Caco-2 (cell line): ENCODE measurements around the gene DNAJB13. TPM values are rescaled to one million over a fixed set of nuclear protein-coding genes. Genes with fewer than 3 reads are reported as not detected.
A peak's percentile ranks its signal among the peaks of the same experiment; 100 is the strongest.

Experiments
- BruUV-seq: library from RNA; stranded (reverse); fragments of 400-500 nt; replicated peaks from 2 replicates; lab custom pipeline; 2021; lab: Mats Ljungman, UMichigan
- CTCF ChIA-PET: fragments of 300-600 bp; sonication (Branson Sonifier 250); formaldehyde crosslinking; loops from one replicate; lab custom pipeline; 2022; ENCODE audit warnings: antibody characterized with exemption; lab: Charles Lee
- POLR2A ChIA-PET: fragments of 300-600 bp; sonication (Branson Sonifier 250); formaldehyde crosslinking; loops from one replicate; lab custom pipeline; 2022; ENCODE audit warnings: antibody characterized with exemption; lab: Charles Lee
- DNase-seq, 2 experiments: peaks; one replicate each; pipeline versions ENCODE4 v3.0.0 to v3.0.0-alpha.2; 2020 to 2022
- H3K27me3 ChIP-seq: replicated peaks from 2 replicates; pipeline ENCODE4 v1.6.0; 2011; ENCODE audit warnings: low read length; ENCODE audit not compliant: control insufficient read depth, insufficient read depth
- H3K36me3 ChIP-seq: 2 replicates; pipeline ENCODE4 v1.5.1; 2011; ENCODE audit warnings: low read length; ENCODE audit not compliant: control insufficient read depth, insufficient read depth
- H3K4me1 ChIP-seq: fragments of 250-450 bp; sonication (Bioruptor Pico); 2 replicates; pipeline ENCODE4 v1.5.1; 2020; ENCODE audit warnings: mild to moderate bottlenecking
- H3K4me3 ChIP-seq: 2 replicates; pipeline ENCODE4 v1.5.1; 2011; ENCODE audit warnings: low read depth, mild to moderate bottlenecking, control low read depth, low read length
- H3K9me3 ChIP-seq: fragments of 250-450 bp; sonication (Bioruptor Pico); 2 replicates; pipeline ENCODE4 v1.5.1; 2020; ENCODE audit warnings: mild to moderate bottlenecking, moderate library complexity
- H3K27ac Mint-ChIP-seq: one replicate; pipeline ENCODE4 v1.8.0; 2022; ENCODE audit warnings: mixed read lengths; ENCODE audit not compliant: unreplicated experiment
- H3K27me3 Mint-ChIP-seq: one replicate; pipeline ENCODE4 v1.8.0; 2022; ENCODE audit warnings: mixed read lengths; ENCODE audit not compliant: insufficient read depth, unreplicated experiment
- H3K36me3 Mint-ChIP-seq: one replicate; pipeline ENCODE4 v1.8.0; 2022; ENCODE audit warnings: mild to moderate bottlenecking, mixed read lengths; ENCODE audit not compliant: insufficient read depth, unreplicated experiment
- H3K4me1 Mint-ChIP-seq: one replicate; pipeline ENCODE4 v1.8.0; 2022; ENCODE audit warnings: low read depth, mixed read lengths; ENCODE audit not compliant: unreplicated experiment
- H3K4me3 Mint-ChIP-seq: one replicate; pipeline ENCODE4 v1.8.0; 2022; ENCODE audit warnings: mild to moderate bottlenecking, moderate library complexity, mixed read lengths; ENCODE audit not compliant: unreplicated experiment
- H3K9me3 Mint-ChIP-seq: one replicate; pipeline ENCODE4 v1.8.0; 2022; ENCODE audit warnings: mixed read lengths; ENCODE audit not compliant: unreplicated experiment
- CTCF ChIP-seq, 2 experiments: fragments of 200-600 bp in 1 of 2; IDR thresholded peaks; 1 replicate in 1 of 2; 2 replicates in 1 of 2; pipeline versions ENCODE4 v1.5.1 to v1.8.0; 2011 to 2022; ENCODE audit warnings: antibody characterized with exemption in 1 of 2, control low read depth in 1 of 2, inconsistent platforms in 1 of 2, low read depth in 1 of 2, low read length in 1 of 2, mild to moderate bottlenecking in 1 of 2, moderate library complexity in 1 of 2; ENCODE audit not compliant: insufficient read depth in 1 of 2, severe bottlenecking in 1 of 2, unreplicated experiment in 1 of 2
- intact Hi-C: fragments of 100-400 bp; cut with micrococcal nuclease; formaldehyde crosslinking; loops from one replicate; pipeline ENCODE4 v1.10.0; 2022; ENCODE audit not compliant: unreplicated experiment
- total RNA-seq: library from RNA; stranded (reverse); gene quantifications from 2 replicates; pipeline ENCODE4 v1.2.3, GENCODE V29; 2022

The DNAJB13 gene
- total RNA-seq, 1 experiment from 2014 or later = 0.52 TPM

DNA sequence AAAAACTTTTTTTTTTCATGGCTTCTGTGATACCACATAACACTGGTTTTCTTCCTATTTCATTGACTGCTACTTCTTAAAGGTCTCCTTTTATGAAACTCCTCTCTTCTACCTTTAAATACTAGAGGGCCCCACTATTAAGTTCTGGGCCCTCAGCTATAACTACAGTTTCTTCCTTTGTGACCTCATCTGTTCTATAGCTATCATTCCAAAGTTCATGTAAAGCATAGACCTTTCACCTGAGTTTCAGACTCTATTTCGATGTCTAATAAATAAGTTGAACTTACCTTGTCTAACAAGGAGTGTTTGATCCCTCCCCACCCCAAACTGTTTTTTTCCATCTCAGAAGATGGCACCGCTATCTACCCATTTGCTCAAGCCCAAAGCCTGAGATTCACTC is 38.8 kb upstream of the DNAJB13 start:
- intact Hi-C loops = no loop called here
- H3K27me3 Mint-ChIP-seq = no peaks in the 10 kb centered on the region
- TF ChIP-seq CTCF (IDR thresholded peaks at IDR 0.05; ENCODE audit: insufficient read depth in 1 of 2, low read depth in 1 of 2, low read length in 1 of 2, severe bottlenecking in 1 of 2, unreplicated experiment in 1 of 2) = no peak

GRCh38 chr11:73913472-73913871 is 37.4 kb upstream of the DNAJB13 start:
- Histone ChIP-seq H3K4me3 (no peak overlapping the region), H3K4me1 (no peaks in the 10 kb centered on the region), H3K36me3 (no peaks in the 10 kb centered on the region), H3K27me3 (no peaks in the 10 kb centered on the region), H3K9me3 (no peaks in the 10 kb centered on the region)
- BruUV-seq = no TSS peak
- DNase-seq = no peak
- intact Hi-C loops = no loop called here
- H3K9me3 Mint-ChIP-seq = no peaks in the 10 kb centered on the region
- CTCF ChIA-PET = no interaction called here
- peaks cover 35% of the 10 kb centered on the region for H3K36me3 Mint-ChIP-seq
- H3K4me1 Mint-ChIP-seq = peaks cover 6% of the 10 kb centered on the region
- POLR2A ChIA-PET = no interaction called here
- no peak overlapping the region for H3K27ac Mint-ChIP-seq
- no peaks in the 10 kb centered on the region for H3K27me3 Mint-ChIP-seq
- no peak for TF ChIP-seq CTCF (IDR thresholded peaks at IDR 0.05; ENCODE audit: insufficient read depth in 1 of 2, low read depth in 1 of 2, low read length in 1 of 2, severe bottlenecking in 1 of 2, unreplicated experiment in 1 of 2)
- no peak overlapping the region for H3K4me3 Mint-ChIP-seq

More for the DNA sequence above, 38.8 kb upstream of the DNAJB13 start:
- no peaks in the 10 kb centered on the region for H3K4me1 ChIP-seq
- Mint-ChIP-seq H3K4me1 (peaks cover 6% of the 10 kb centered on the region), H3K4me3 (no peak overlapping the region), H3K9me3 (no peaks in the 10 kb centered on the region), H3K27ac (no peak overlapping the region), H3K36me3 (peaks cover 25% of the 10 kb centered on the region)
- H3K4me3 ChIP-seq = no peak overlapping the region
- no peaks in the 10 kb centered on the region for H3K27me3 ChIP-seq
- POLR2A ChIA-PET = no interaction called here
- CTCF ChIA-PET = no interaction called here
- BruUV-seq = no TSS peak
- no peak for DNase-seq
- H3K9me3 ChIP-seq = no peaks in the 10 kb centered on the region
- H3K36me3 ChIP-seq = peaks cover 2% of the 10 kb centered on the region; the same call in 1 of the 2 replicates

DNA sequence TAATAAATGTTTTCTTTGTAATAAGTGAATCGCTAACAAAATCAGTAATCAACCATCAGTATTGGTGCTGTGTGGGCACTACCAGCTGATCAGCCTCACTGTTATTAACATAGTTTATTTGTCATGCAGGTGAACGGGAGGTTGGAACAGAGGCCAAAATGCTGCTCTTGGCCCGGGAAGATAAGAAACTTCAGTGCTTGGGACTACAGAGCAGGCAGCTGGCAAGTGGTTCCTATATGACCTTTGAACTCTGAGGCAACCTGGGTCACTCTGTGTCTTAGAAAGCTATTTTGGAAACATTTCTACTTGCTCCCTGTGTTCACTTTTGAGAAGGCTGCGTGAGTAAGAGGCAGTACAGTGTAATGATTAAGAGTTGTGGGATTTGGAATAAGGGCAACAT is 36.5 kb upstream of the DNAJB13 start:
- CTCF ChIA-PET = no interaction called here
- Mint-ChIP-seq H3K4me1 (peaks cover 6% of the 10 kb centered on the region), H3K27me3 (no peaks in the 10 kb centered on the region), H3K4me3 (no peak overlapping the region), H3K27ac (no peak overlapping the region), H3K36me3 (peaks cover 44% of the 10 kb centered on the region), H3K9me3 (no peaks in the 10 kb centered on the region)
- intact Hi-C loops = loop anchor here (2.0 kb wide), 1 partner anchor 17 kb away; no protein-coding TSS in a partner anchor
- DNase-seq = peak in 1 of 2 experiments; percentile 42
- H3K27me3 ChIP-seq = no peaks in the 10 kb centered on the region
- no peaks in the 10 kb centered on the region for H3K36me3 ChIP-seq
- no peaks in the 10 kb centered on the region for H3K9me3 ChIP-seq
- H3K4me3 ChIP-seq = no peak overlapping the region
- POLR2A ChIA-PET = interaction anchor here (0.7 kb wide), 1 partner anchor 286 kb away, joined by 11 read pairs; no protein-coding TSS in a partner anchor
- no peak for TF ChIP-seq CTCF (IDR thresholded peaks at IDR 0.05; ENCODE audit: insufficient read depth in 1 of 2, low read depth in 1 of 2, low read length in 1 of 2, severe bottlenecking in 1 of 2, unreplicated experiment in 1 of 2)
- no peaks in the 10 kb centered on the region for H3K4me1 ChIP-seq
- no TSS peak for BruUV-seq
